Mammary epithelial cell (primary cell): ENCODE results near the gene HS3ST4.

Source experiments
- CTCF ChIP-seq, 2 donors: IDR thresholded peaks in 1 of 2; conservative IDR thresholded peaks in 1 of 2; 2 replicates each; pipeline ENCODE4 v1.5.1; 2011 to 2012; ENCODE audit warnings: inconsistent platforms in 2 of 2, low read length in 2 of 2, mild to moderate bottlenecking in 2 of 2, control low read depth in 1 of 2, low read depth in 1 of 2; ENCODE audit not compliant: insufficient read depth in 1 of 2; ENCODE audit errors: extremely low read depth in 1 of 2
- EZH2 ChIP-seq: IDR thresholded peaks from 2 replicates; pipeline ENCODE4 v1.6.1; 2012; ENCODE audit warnings: low read length, inconsistent platforms, borderline replicate concordance

DNA sequence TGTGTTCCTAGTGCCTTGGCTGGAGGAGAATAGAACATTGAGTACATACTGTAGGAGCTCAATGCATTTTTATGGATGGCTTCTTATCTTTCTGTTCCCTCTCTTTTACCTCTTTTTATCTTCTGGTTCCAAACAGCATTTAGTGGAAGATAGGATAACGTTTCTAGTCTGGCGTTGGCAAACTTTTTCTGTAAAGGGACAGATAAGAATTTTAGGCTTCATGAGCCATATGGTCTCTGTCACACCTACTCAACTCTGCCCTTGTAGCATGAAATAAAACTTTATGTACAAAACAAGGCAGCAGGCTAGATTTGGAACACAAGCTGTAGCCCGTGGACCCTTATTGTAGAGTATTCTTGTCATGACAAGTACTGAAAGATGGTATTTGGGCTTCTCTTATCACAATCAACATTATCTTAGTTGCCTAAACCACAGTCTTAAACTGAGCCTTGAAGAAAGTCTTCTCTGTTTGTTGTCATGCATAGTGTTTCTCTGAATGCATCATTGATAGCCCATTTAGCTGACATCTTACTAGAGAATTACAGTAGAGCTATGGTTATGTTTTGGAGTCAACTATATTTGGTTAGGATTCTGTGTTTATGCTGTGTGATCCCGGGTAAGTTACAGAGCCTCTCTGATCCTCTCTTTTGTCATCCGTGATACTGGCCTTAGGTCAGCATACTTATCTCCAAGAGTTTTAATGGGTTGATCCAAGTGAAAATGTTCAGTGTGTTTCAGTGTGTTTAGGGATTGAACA, 80.2 kb downstream of the HS3ST4 start:
- TF ChIP-seq CTCF (conservative IDR thresholded peaks at IDR 0.05 in 1 of 2, IDR thresholded peaks at IDR 0.05 in 1 of 2; ENCODE audit: extremely low read depth in 1 of 2, insufficient read depth in 1 of 2, low read depth in 1 of 2, low read length in 2 of 2) (no peak), EZH2 (no peak)
